HG02943 (cell line): ENCODE data around the gene DBF4B.

Source experiments
- ATAC-seq: cut with Tn5 transposase; IDR thresholded peaks from one replicate; pipeline ENCODE4 v1.9.1; 2021; ENCODE audit warnings: mild to moderate bottlenecking, low read depth, moderate library complexity; ENCODE audit not compliant: unreplicated experiment

The DBF4B gene

DNA sequence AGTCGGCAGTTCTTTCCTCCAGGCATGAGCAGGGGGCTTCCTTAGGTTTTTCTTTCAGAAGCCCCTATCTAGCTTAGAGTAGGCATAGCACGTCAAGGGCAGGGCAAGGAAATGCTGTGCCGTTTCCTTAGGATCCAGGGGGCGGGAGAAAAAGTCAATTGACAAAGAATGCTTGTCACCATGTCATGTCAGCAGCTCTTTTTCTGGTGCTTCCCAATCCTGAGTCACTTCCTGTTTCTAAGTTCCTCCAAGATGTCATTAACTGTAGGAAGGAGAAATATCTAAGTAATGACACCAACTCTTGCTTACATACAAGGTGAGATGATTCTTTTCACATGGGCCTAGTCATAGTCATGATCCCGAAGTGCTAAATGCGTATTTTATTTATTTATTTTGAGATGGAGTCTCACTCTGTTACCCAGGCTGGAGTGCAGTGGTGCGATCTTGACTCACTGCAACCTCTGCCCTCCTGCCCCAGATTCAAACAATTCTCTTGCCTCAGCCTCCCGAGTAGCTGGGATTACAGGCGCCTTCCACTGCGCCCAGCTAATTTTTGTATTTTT lies 86.5 kb downstream of the DBF4B start:
- no peak for ATAC-seq

DNA sequence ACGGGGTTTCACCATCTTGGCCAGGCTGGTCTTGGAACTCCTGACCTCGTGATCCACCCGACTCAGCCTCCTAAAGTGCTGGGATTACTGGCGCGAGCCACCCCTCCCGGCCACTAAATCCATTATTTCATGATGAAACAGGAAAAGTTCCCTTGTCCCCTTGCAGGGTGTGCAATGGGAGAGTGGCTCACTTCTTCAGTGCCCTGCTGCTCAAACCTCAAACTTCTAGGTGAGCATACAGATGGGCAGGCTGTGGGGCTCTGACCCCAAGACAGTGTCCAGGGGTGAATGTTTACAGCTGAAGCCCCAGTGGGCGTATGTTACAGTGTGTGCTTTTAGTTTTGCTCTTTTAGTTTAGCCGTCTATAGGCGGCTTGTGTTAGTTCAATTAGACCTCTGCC lies 87.0 kb downstream of the DBF4B start:
- ATAC-seq = no peak

DNA sequence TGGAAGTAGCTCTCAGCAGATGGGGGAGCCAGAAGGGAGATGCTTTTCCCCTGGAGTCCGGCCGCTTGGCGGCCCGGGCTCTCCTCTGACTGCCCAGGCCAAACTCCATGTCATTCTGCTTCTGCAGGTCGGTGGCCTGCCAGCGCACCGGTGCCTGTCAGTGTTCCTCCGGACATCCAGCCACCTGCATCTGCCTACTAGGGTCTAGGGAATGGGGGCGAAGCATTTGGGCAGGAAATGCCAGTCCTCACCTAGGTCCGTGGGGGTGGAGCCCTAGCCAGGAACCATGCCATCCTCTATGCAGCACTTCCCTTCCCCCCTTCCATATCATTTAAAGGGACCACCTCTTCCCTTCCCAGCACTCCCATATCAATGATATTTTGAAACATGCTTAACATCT lies 87.5 kb downstream of the DBF4B start:
- no peak for ATAC-seq

DNA sequence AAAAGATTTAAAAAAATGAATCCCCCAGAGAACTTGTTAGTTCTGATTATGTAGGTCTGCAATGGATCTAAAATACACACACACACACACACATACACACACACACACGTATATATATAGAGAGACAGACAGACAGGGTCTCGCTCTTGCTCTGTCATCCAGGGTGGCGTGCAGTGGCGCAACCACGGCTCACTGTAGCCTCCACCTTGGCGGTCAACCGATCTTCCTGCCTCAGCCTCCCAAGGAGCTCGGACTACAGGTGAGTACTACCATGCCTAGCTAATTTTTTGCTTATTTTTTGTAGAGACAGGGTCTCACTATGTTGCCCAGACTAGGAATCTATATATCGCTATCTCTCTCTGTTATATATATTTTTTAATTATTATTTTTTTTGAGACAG lies 88.3 kb downstream of the DBF4B start:
- ATAC-seq = no peak

DNA sequence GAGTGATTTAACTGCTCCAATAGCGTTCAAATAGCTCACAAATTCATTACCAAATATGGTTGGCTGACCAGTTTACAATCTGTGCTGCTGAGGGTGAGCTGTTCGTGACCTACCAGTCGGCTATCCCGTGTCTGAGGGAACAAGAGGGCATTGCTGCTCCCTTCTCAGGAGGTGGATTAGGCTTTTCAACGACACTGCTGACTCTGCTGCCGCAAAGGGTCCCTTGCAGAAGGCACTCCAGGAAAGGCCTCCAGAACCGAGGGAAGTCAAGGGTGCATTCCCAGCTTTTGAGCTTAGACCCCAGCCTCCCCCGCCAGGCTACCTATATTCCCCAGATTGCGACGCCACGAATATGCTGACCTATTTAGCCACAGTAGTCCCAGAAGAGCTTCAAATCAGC lies 89.3 kb downstream of the DBF4B start:
- no peak for ATAC-seq

DNA sequence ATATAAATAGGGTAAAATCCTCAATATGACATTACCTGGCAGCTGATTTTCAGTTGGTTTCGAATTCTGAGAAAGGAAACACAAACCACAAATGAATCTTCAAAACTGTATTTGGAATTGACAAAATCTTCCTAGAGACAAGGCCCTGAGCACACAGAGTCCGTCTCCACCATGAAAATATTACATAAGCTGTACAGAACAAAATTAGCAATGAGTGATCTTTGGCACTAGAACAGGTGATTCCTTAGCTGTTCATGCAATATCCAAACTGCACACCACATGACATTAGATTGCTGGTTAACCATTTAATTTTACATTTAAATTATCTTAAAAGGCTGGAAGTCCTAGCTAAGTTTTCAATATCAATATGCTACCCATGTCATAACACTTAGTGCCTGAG lies 89.9 kb downstream of the DBF4B start:
- ATAC-seq = no peak
